ENCODE results near the gene CYP2W1. TPM values are rescaled to one million over a fixed set of nuclear protein-coding genes. Genes with fewer than 3 reads are reported as not detected.

Gene CYP2W1
- total and polyA plus RNA-seq, 2 experiments from 2014 or later = 31.1 to 72.3 TPM

- Histone ChIP-seq H3K4me2 (no peak overlapping the region), H3K4me1 (ENCODE audit: insufficient read depth) (peaks cover 14% of the 10 kb centered on the region)
- 65% methylated on average over 27 of the region's 27 CpGs for WGBS (ENCODE audit: low lambda C conversion rate, missing lambda C conversion rate)
Measured at GRCh38 chr7:964401-965231, 18.4 kb upstream of the CYP2W1 start.

GRCh38 chr7:966291-967069 lies 16.5 kb upstream of the CYP2W1 start:
- peaks cover 13% of the 10 kb centered on the region for H3K4me1 ChIP-seq (ENCODE audit: insufficient read depth)
- H3K9me3 ChIP-seq (ENCODE audit: low read depth) = no peaks in the 10 kb centered on the region
- TF ChIP-seq EZH2phosphoT487 (IDR thresholded peaks at IDR 0.05; ENCODE audit: low read depth, severe bottlenecking, unreplicated experiment) = no peak
- no peak for TF ChIP-seq EZH2 (IDR thresholded peaks at IDR 0.05; ENCODE audit: borderline replicate concordance)
- TF ChIP-seq CTCF (IDR thresholded peaks at IDR 0.05; ENCODE audit: poor library complexity) = no peak
- WGBS (ENCODE audit: low lambda C conversion rate, missing lambda C conversion rate) = 91% methylated on average over 22 of the region's 22 CpGs
- no peaks in the 10 kb centered on the region for H3K27me3 ChIP-seq
- H3K79me2 ChIP-seq = peaks cover 29% of the 10 kb centered on the region
- H3K4me2 ChIP-seq = no peak overlapping the region
- peaks cover 13% of the 10 kb centered on the region for H4K20me1 ChIP-seq (ENCODE audit: insufficient read depth, poor library complexity, severe bottlenecking)
- no peaks in the 10 kb centered on the region for H3K9me2 ChIP-seq (replicated peaks; ENCODE audit: insufficient read depth)
- no peak overlapping the region for H3K4me3 ChIP-seq
- no peaks in the 10 kb centered on the region for H3K36me3 ChIP-seq (replicated peaks; ENCODE audit: insufficient read depth, low read depth)
- no peak for DNase-seq (ENCODE audit: low spot score)
- no peak overlapping the region for H3K27ac ChIP-seq
- no peak overlapping the region for H2AFZ ChIP-seq

More at GRCh38 chr7:964401-965231, 18.4 kb upstream of the CYP2W1 start:
- peak overlapping the region; percentile 20 for H3K27ac ChIP-seq
- H3K9me3 ChIP-seq (ENCODE audit: low read depth) = no peaks in the 10 kb centered on the region
- no peak overlapping the region for H3K4me3 ChIP-seq
- H3K36me3 ChIP-seq (replicated peaks; ENCODE audit: insufficient read depth, low read depth) = no peaks in the 10 kb centered on the region
- H3K79me2 ChIP-seq = peaks cover 11% of the 10 kb centered on the region
- DNase-seq (ENCODE audit: low spot score) = no peak
- no peaks in the 10 kb centered on the region for H3K27me3 ChIP-seq
- no peaks in the 10 kb centered on the region for H3K9me2 ChIP-seq (replicated peaks; ENCODE audit: insufficient read depth)
- peaks cover 11% of the 10 kb centered on the region for H4K20me1 ChIP-seq (ENCODE audit: insufficient read depth, poor library complexity, severe bottlenecking)
- no peak overlapping the region for H2AFZ ChIP-seq
- TF ChIP-seq EZH2 (IDR thresholded peaks at IDR 0.05; ENCODE audit: borderline replicate concordance) = no peak
- peak; percentile 32 for TF ChIP-seq CTCF (IDR thresholded peaks at IDR 0.05; ENCODE audit: poor library complexity)
- no peak for TF ChIP-seq EZH2phosphoT487 (IDR thresholded peaks at IDR 0.05; ENCODE audit: low read depth, severe bottlenecking, unreplicated experiment)

- WGBS (ENCODE audit: low lambda C conversion rate, missing lambda C conversion rate) = 95% methylated on average over 39 of the region's 39 CpGs
- H3K36me3 ChIP-seq (replicated peaks; ENCODE audit: insufficient read depth, low read depth) = no peaks in the 10 kb centered on the region
Measured at GRCh38 chr7:967361-968082, 15.5 kb upstream of the CYP2W1 start.

More at GRCh38 chr7:967361-968082, 15.5 kb upstream of the CYP2W1 start:
- Histone ChIP-seq H2AFZ (no peak overlapping the region), H3K27me3 (no peaks in the 10 kb centered on the region), H3K9me3 (ENCODE audit: low read depth) (no peaks in the 10 kb centered on the region), H4K20me1 (ENCODE audit: insufficient read depth, poor library complexity, severe bottlenecking) (peaks cover 13% of the 10 kb centered on the region), H3K4me3 (no peak overlapping the region), H3K4me2 (no peak overlapping the region), H3K27ac (no peak overlapping the region), H3K4me1 (ENCODE audit: insufficient read depth) (peaks cover 13% of the 10 kb centered on the region), H3K9me2 (replicated peaks; ENCODE audit: insufficient read depth) (no peaks in the 10 kb centered on the region), H3K79me2 (peaks cover 40% of the 10 kb centered on the region)
- no peak for TF ChIP-seq EZH2 (IDR thresholded peaks at IDR 0.05; ENCODE audit: borderline replicate concordance)
- no peak for TF ChIP-seq EZH2phosphoT487 (IDR thresholded peaks at IDR 0.05; ENCODE audit: low read depth, severe bottlenecking, unreplicated experiment)
- TF ChIP-seq CTCF (IDR thresholded peaks at IDR 0.05; ENCODE audit: poor library complexity) = no peak
- no peak for DNase-seq (ENCODE audit: low spot score)
